Muscle layer of colon (tissue), 2 donors: ENCODE data around the gene SLC2A8.

Source experiments
- H3K27ac ChIP-seq: one replicate; pipeline ENCODE4 v1.7.0; 2013; ENCODE audit warnings: low read depth, mild to moderate bottlenecking, low read length, moderate library complexity
- H3K27me3 ChIP-seq, 2 donors: one replicate each; pipeline ENCODE4 v1.7.0; 2013; ENCODE audit warnings: low read length in 2 of 2, mild to moderate bottlenecking in 2 of 2; ENCODE audit not compliant: insufficient read depth in 2 of 2, control insufficient read depth in 1 of 2
- H3K36me3 ChIP-seq: one replicate; pipeline ENCODE4 v1.7.0; 2013; ENCODE audit warnings: mild to moderate bottlenecking, low read length; ENCODE audit not compliant: insufficient read depth
- H3K4me1 ChIP-seq: one replicate; pipeline ENCODE4 v1.7.0; 2013; ENCODE audit warnings: mild to moderate bottlenecking, low read length; ENCODE audit not compliant: insufficient read depth
- H3K4me3 ChIP-seq, 2 donors: one replicate each; pipeline ENCODE4 v1.7.0; 2013; ENCODE audit warnings: low read length in 2 of 2, low read depth in 1 of 2, mild to moderate bottlenecking in 1 of 2, moderate library complexity in 1 of 2
- H3K9ac ChIP-seq: one replicate; pipeline ENCODE4 v1.7.0; 2013; ENCODE audit warnings: low read length
- H3K9me3 ChIP-seq: one replicate; pipeline ENCODE4 v1.7.0; 2013; ENCODE audit warnings: mild to moderate bottlenecking, low read length
- donor health status: abdominal sarcoma.
- donor health status: Adenocarcinoma of cecum.

Gene SLC2A8, protein sequence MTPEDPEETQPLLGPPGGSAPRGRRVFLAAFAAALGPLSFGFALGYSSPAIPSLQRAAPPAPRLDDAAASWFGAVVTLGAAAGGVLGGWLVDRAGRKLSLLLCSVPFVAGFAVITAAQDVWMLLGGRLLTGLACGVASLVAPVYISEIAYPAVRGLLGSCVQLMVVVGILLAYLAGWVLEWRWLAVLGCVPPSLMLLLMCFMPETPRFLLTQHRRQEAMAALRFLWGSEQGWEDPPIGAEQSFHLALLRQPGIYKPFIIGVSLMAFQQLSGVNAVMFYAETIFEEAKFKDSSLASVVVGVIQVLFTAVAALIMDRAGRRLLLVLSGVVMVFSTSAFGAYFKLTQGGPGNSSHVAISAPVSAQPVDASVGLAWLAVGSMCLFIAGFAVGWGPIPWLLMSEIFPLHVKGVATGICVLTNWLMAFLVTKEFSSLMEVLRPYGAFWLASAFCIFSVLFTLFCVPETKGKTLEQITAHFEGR

DNA sequence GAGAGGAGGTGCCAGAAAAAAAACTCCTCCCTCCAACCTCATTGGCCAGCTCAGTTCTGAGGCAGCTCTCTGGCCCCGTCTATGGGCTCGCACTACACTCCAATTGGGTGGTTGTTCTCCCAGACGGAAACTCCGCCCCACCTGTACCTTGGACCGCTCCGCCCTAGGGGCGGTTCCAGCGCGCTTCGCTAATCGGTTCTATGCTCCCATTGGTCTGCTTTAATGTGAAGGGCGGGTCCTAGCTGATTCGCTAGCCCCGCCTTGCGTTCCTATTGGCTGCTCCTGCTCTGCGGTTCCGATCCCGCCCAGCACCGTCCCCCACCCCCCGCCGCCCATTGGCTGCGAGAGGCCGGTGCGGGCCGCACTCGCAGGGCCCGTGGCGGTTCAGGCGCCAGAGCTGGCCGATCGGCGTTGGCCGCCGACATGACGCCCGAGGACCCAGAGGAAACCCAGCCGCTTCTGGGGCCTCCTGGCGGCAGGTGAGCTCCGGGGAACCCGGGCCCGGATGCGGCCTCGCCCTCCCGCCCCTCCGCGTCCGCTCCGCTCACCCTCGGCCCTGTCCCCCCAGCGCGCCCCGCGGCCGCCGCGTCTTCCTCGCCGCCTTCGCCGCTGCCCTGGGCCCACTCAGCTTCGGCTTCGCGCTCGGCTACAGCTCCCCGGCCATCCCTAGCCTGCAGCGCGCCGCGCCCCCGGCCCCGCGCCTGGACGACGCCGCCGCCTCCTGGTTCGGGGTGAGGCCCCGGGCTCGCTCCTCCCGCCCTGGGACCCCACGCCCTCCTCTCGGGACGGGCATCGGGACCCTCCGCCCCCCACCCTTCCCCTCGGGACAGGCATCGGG is at the start of gene SLC2A8:
Gene SLC2A8 (plus strand): TSS at position 362 of the 838 bp plus-strand sequence. CDS start 62 bp downstream, at position 424.
- Histone ChIP-seq H3K4me1 (peaks cover 18% of the 10 kb centered on the region), H3K27ac (peak within 1 kb of the TSS; percentile 87), H3K36me3 (peaks cover 20% of the 10 kb centered on the region), H3K9ac (peak within 1 kb of the TSS; percentile 50), H3K9me3 (no peaks in the 10 kb centered on the region), H3K27me3 (no peaks in the 10 kb centered on the region), H3K4me3 (peak within 1 kb of the TSS; percentile 72 to 73)

DNA sequence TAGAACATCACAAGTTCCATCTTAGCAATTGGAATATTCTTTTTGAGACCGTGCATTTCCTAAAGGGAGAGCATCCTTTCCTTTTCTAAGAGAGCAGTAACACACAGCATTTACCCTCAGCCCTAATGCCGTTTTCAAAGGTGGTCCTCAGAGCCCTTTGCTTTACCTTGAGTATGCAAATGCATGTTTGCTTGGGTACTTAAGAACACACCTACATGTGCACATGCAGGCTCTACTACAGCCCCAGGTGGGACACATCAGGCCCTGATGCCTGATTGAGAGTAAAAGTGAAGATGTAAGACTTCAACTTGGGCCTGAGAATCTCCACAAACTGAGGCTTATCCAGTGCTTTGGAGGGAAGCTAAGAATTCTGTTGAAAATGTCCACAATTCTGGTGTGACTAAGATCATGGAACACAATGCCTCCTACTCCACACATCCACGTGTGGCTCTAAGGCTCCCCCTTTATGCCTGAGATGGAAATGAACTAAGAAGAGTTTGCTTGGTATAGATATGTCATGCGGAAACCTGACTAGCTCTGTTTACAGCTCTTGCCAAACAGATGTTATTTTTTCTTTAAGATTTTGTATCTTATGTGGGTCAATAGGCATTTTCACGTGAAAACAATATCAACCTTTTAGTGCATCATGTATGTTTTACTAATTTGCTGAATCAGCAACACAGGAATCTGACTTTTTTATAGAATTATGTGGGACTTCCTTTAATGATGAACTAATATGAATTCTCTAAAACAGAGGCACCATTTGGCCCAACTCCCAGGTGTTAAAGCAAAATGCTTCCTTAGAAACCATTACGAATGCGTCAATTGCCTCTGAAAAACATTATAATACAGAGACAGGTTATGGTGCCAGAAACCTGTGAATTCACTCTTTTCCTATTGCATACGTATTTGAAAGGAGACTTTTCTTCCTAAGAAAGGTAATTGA is 48.9 kb upstream of the SLC2A8 start:
- H3K27ac ChIP-seq = no peak overlapping the region
- no peaks in the 10 kb centered on the region for H3K27me3 ChIP-seq
- no peaks in the 10 kb centered on the region for H3K9me3 ChIP-seq
- H3K9ac ChIP-seq = no peak overlapping the region
- no peaks in the 10 kb centered on the region for H3K4me1 ChIP-seq
- no peaks in the 10 kb centered on the region for H3K36me3 ChIP-seq
- H3K4me3 ChIP-seq = no peak overlapping the region

DNA sequence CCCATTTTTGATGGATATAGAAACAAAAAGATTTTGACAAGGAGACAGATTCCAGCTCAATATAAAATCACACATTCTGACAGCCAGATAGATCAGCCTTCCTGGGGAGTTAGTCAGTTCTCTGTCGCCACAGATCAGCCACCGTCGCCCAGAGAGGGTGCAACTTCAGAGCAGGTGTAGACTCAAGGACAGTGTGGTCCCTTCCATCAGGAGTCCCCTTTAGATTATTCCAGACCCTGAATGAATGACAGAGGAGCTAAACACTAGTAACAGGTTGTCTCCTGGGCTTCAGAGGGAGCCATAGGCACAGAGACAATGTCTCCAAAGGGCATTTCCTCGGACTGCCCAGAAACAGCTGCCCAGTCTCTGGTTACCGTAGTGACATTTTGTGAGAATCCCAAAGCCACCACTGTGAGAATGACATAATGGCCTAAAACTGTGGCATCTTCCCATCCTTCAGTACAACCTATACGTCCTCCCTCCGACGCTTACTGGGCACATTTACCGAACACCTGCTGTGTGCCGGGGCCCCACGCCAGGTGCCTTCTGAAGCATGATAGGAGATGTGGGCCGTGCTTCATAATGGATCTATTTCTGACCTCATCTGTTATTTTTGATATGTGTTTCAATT is 47.4 kb upstream of the SLC2A8 start:
- no peaks in the 10 kb centered on the region for H3K9me3 ChIP-seq
- no peaks in the 10 kb centered on the region for H3K4me1 ChIP-seq
- no peaks in the 10 kb centered on the region for H3K36me3 ChIP-seq
- no peaks in the 10 kb centered on the region for H3K27me3 ChIP-seq
- no peak overlapping the region for H3K27ac ChIP-seq
- H3K4me3 ChIP-seq = no peak overlapping the region
- no peak overlapping the region for H3K9ac ChIP-seq

DNA sequence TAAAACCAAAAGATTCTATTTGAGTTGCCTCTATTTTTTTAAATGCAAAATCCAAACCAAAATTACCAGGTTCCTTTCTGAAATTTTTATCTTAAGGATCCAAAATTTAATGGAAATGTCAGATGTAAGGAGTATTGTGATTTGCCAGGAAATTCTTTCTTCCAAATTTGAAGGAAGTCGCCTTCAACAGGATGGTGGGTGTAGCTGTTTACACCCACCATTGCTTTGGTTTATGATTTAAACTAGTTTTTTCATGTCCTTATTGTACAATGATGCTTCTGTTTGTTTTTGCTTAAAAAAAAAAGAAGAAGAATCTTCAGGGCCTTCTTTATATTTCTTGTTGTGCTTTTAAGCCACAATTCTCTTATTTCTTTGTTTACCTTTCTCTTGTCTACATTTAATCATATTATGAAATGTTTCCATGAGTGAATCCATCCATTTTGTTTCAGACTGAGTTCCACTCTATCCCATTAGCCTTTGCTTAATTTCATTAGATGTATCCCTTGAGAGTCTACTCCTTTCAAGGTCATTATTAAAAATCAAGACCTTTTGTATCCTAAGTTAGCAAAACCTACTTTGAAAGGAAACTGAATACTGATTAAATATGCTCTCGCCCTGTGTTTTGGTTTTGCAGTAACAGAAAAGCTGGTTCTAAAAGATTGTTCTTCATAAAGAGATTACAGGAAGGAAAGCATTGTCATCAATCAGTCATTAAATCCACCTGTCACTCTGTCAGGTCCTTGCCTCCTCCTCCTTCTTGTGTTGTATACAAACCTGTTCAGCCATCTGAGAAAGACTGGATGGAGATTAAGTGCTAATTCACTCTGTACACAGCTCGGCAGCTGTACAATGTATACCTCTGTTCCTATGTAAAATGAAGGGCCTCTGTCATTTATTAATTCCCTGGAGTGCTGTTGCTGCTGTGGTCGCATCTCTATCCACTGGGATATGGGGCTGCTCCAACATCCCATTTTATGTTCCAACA is 45.5 kb upstream of the SLC2A8 start:
- Histone ChIP-seq H3K27ac (no peak overlapping the region), H3K4me1 (no peaks in the 10 kb centered on the region), H3K36me3 (no peaks in the 10 kb centered on the region), H3K27me3 (no peaks in the 10 kb centered on the region), H3K4me3 (no peak overlapping the region), H3K9me3 (no peaks in the 10 kb centered on the region), H3K9ac (no peak overlapping the region)

DNA sequence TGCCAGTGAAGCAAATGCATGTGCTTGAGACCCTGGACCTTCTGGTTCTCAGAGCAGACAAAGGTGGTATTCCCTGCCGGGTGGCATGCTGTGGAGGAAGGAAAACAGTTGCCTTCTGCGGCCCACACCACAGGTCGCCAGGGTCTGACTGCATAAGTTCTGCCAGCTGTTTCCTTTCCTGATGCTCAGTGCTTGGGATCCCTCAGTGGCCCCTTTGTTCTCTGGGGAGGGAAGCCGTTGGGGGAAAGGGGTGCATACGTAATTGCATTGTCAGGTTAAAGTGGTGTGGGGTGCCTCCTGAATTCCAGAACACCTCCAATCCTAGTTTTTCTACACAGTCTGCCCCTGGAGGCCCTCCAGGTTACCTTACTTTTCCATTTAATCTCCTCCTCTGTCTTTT is 43.1 kb upstream of the SLC2A8 start:
- Histone ChIP-seq H3K36me3 (no peaks in the 10 kb centered on the region), H3K4me1 (no peaks in the 10 kb centered on the region), H3K4me3 (no peak overlapping the region), H3K9me3 (no peaks in the 10 kb centered on the region), H3K27me3 (no peaks in the 10 kb centered on the region), H3K27ac (no peak overlapping the region), H3K9ac (no peak overlapping the region)

DNA sequence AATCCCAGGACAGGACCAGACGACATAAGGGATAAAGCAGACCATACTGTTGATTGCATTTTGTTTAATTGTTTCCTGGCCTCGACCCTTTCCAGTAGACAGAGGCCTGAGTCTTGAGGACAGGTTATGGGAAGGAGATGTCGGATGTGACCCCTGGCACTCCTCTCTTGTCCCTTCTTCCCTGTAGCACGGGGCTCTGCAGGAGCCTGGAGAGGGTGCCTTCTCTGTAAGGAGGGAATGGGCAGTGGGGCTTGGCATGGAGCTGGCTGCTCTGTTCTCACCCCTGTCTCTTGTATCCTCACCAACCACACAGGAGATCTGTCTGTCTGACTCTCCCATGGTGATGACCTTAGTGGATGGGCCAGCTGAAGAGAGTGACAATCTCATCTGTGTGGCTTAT is 40.1 kb upstream of the SLC2A8 start:
- Histone ChIP-seq H3K4me1 (no peaks in the 10 kb centered on the region), H3K9ac (no peak overlapping the region), H3K36me3 (no peaks in the 10 kb centered on the region), H3K27ac (no peak overlapping the region), H3K9me3 (no peaks in the 10 kb centered on the region), H3K27me3 (no peaks in the 10 kb centered on the region), H3K4me3 (no peak overlapping the region)

DNA sequence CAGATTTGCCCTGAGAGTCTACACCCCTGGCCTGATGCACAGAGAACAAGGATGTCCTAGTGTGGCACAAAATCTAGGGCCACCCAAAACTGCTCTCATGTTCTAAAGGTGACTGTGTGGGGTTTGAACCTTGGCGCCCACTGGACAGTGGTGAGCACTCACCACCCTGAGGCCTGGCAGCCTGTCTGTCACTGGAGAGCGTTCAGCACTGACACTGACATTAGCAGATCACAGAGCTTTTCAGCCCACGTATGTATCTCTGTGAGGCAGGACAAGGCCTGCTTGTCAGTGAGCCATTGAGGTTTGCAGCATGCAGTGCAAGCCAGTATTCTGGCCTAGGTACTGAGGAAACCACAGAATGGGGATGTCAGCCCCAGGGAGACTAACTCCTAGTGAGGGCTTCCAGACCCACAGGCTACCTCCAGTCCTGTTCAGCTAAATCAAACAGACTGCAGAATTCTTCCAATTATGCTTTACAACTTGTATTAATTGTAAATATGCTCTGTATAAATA is 38.9 kb upstream of the SLC2A8 start:
- Histone ChIP-seq H3K27ac (no peak overlapping the region), H3K4me3 (no peak overlapping the region), H3K9ac (no peak overlapping the region), H3K4me1 (no peaks in the 10 kb centered on the region), H3K27me3 (no peaks in the 10 kb centered on the region), H3K9me3 (no peaks in the 10 kb centered on the region), H3K36me3 (no peaks in the 10 kb centered on the region)

DNA sequence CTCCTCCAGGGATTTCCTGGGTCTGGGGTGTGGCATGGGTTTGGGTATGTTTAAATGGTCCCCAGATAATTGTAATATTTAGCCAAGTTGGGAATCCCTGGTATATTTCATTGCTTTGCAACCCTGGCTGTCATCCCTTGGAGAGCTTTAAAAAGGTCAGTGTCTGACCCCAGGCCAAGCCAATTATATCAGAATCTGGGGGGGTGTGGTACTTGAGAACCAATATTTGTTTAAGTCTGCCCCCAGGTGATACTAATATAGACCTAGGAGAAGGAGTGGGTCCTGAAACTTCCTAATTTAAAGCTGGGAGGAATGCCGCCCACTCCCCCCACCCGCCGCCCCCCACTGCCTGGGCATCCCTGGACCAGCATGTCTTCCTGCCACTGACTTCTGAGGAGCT is 38.2 kb upstream of the SLC2A8 start:
- H3K4me3 ChIP-seq = no peak overlapping the region
- no peaks in the 10 kb centered on the region for H3K4me1 ChIP-seq
- H3K27ac ChIP-seq = no peak overlapping the region
- H3K27me3 ChIP-seq = no peaks in the 10 kb centered on the region
- H3K36me3 ChIP-seq = no peaks in the 10 kb centered on the region
- no peak overlapping the region for H3K9ac ChIP-seq
- H3K9me3 ChIP-seq = no peaks in the 10 kb centered on the region

DNA sequence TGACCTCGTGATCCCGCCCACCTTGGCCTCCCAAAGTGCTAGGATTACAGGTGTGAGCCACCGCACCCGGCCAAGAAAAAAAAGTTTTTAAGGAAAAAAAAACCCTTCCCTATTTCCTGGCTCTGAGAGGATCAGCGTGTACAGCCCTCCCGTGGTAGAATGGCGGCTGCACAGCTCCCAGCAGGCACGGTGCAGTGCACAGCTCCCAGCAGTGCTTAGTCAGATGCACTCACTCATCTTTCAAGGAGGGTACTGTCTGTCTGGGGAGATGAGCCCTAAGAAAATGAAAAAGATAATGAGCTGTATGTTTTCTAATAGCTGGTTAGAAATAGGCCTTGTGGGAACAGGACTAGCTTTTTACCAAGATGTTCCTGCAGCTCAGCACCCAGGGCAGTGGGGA is 36.7 kb upstream of the SLC2A8 start:
- Histone ChIP-seq H3K36me3 (no peaks in the 10 kb centered on the region), H3K9me3 (no peaks in the 10 kb centered on the region), H3K27ac (no peak overlapping the region), H3K4me1 (no peaks in the 10 kb centered on the region), H3K4me3 (no peak overlapping the region), H3K9ac (no peak overlapping the region), H3K27me3 (no peaks in the 10 kb centered on the region)

DNA sequence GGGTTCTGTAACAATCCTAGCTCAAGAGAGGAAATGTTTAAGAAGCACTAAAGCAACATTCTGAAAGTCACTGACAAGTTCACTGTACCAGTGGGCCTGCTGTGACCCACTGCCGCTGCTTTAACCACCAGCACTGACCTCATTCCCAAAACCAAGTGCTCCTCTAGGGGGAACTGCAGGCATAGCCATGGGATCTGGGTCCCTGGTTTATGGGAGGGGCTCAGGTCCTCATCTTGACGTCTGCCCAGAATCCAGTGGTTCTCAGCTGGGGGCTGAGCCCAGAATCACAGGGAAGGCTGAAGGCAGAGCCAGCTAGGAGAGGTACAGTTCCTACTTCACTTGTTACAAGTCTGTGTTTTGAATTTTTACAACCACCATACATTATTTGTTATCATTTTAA is 36.1 kb upstream of the SLC2A8 start:
- Histone ChIP-seq H3K4me1 (no peaks in the 10 kb centered on the region), H3K36me3 (no peaks in the 10 kb centered on the region), H3K9ac (no peak overlapping the region), H3K27ac (no peak overlapping the region), H3K9me3 (no peaks in the 10 kb centered on the region), H3K4me3 (no peak overlapping the region), H3K27me3 (no peaks in the 10 kb centered on the region)
